Activated B cell treated with CpG ODN at 0.5 μM for 24 hours (primary cell): ENCODE data around the gene NHS. TPM values are rescaled to one million over a fixed set of nuclear protein-coding genes. Genes with fewer than 3 reads are reported as not detected.

ENCODE experiments used
- ATAC-seq: fragments of 200-7000 bp; cut with Tn5 transposase; one replicate; pipeline ENCODE4 v1.10.0; 2021; ENCODE audit warnings: low read depth, mild to moderate bottlenecking, moderate library complexity
- CTCF ChIA-PET: fragments of 350-600 bp; sonication (Branson Sonifier 250); formaldehyde crosslinking; loops from one replicate; lab custom pipeline; 2021; ENCODE audit warnings: antibody characterized with exemption; lab: Charles Lee
- POLR2A ChIA-PET: fragments of 350-600 bp; sonication (Branson Sonifier 250); formaldehyde crosslinking; loops from one replicate; lab custom pipeline; 2021; ENCODE audit warnings: antibody characterized with exemption; lab: Charles Lee
- DNase-seq: peaks from one replicate; pipeline ENCODE4 v3.0.0; 2022
- H3K27ac Mint-ChIP-seq: one replicate; pipeline ENCODE4 v1.8.0; 2020; ENCODE audit warnings: mixed read lengths
- H3K27me3 Mint-ChIP-seq: one replicate; pipeline ENCODE4 v1.8.0; 2021; ENCODE audit warnings: mixed read lengths
- H3K36me3 Mint-ChIP-seq: one replicate; pipeline ENCODE4 v1.8.0; 2021; ENCODE audit warnings: low read depth, mixed read lengths
- H3K4me1 Mint-ChIP-seq: one replicate; pipeline ENCODE4 v1.8.0; 2021; ENCODE audit warnings: mixed read lengths
- H3K4me3 Mint-ChIP-seq: one replicate; pipeline ENCODE4 v1.8.0; 2020; ENCODE audit warnings: mild to moderate bottlenecking, mixed read lengths
- H3K9me3 Mint-ChIP-seq: one replicate; pipeline ENCODE4 v1.8.0; 2020; ENCODE audit warnings: mixed read lengths
- CTCF ChIP-seq: fragments of 200-600 bp; IDR thresholded peaks from one replicate; pipeline ENCODE4 v1.8.0; 2022; ENCODE audit warnings: antibody characterized with exemption, mild to moderate bottlenecking
- intact Hi-C: fragments of 100-400 bp; cut with micrococcal nuclease; formaldehyde crosslinking; loops from one replicate; pipeline ENCODE4 v1.15.1; 2024
- total RNA-seq: library from RNA; stranded (reverse); gene quantifications from 2 replicates; pipeline ENCODE4 v1.2.3, GENCODE V29; 2022

Gene NHS
- total RNA-seq, 1 donor from 2014 or later = not detected

- DNase-seq (no peak), ATAC-seq (no peak)
- POLR2A ChIA-PET = no interaction called here
- Mint-ChIP-seq H3K27me3 (no peaks in the 10 kb centered on the region), H3K4me3 (no peak overlapping the region), H3K36me3 (no peaks in the 10 kb centered on the region), H3K9me3 (no peaks in the 10 kb centered on the region), H3K4me1 (no peaks in the 10 kb centered on the region), H3K27ac (no peak overlapping the region)
- CTCF ChIA-PET = no interaction called here
- TF ChIP-seq CTCF = no peak
- intact Hi-C loops = no loop called here
Measured at GRCh38 chrX:17601441-17602200, 226.6 kb downstream of the NHS start.

- H3K4me1 Mint-ChIP-seq = no peaks in the 10 kb centered on the region
- H3K4me3 Mint-ChIP-seq = no peak overlapping the region
- H3K9me3 Mint-ChIP-seq = no peaks in the 10 kb centered on the region
- intact Hi-C loops = no loop called here
- no peaks in the 10 kb centered on the region for H3K27me3 Mint-ChIP-seq
- no peak for DNase-seq
- no peak for ATAC-seq
- ChIA-PET POLR2A (no interaction called here), CTCF (no interaction called here)
- H3K36me3 Mint-ChIP-seq = no peaks in the 10 kb centered on the region
- no peak overlapping the region for H3K27ac Mint-ChIP-seq
- TF ChIP-seq CTCF = no peak
Measured at GRCh38 chrX:17602245-17602644, 227.2 kb downstream of the NHS start.

- TF ChIP-seq CTCF = no peak
- POLR2A ChIA-PET = no interaction called here
- H3K27me3 Mint-ChIP-seq = no peaks in the 10 kb centered on the region
- H3K4me3 Mint-ChIP-seq = no peak overlapping the region
- DNase-seq (no peak), ATAC-seq (no peak)
- H3K27ac Mint-ChIP-seq = no peak overlapping the region
- H3K9me3 Mint-ChIP-seq = no peaks in the 10 kb centered on the region
- intact Hi-C loops = no loop called here
- H3K4me1 Mint-ChIP-seq = no peaks in the 10 kb centered on the region
- CTCF ChIA-PET = no interaction called here
- no peaks in the 10 kb centered on the region for H3K36me3 Mint-ChIP-seq
Measured at GRCh38 chrX:17603196-17603595, 228.2 kb downstream of the NHS start.

- intact Hi-C loops = no loop called here
- POLR2A ChIA-PET = no interaction called here
- H3K9me3 Mint-ChIP-seq = no peaks in the 10 kb centered on the region
- H3K4me3 Mint-ChIP-seq = no peak overlapping the region
- no peaks in the 10 kb centered on the region for H3K27me3 Mint-ChIP-seq
- no peak overlapping the region for H3K27ac Mint-ChIP-seq
- DNase-seq (no peak), ATAC-seq (no peak)
- H3K36me3 Mint-ChIP-seq = no peaks in the 10 kb centered on the region
- CTCF ChIA-PET = no interaction called here
- no peaks in the 10 kb centered on the region for H3K4me1 Mint-ChIP-seq
- TF ChIP-seq CTCF = no peak
Measured at GRCh38 chrX:17605676-17606075, 230.7 kb downstream of the NHS start.

GRCh38 chrX:17606231-17606630, 231.2 kb downstream of the NHS start:
- no peaks in the 10 kb centered on the region for H3K4me1 Mint-ChIP-seq
- intact Hi-C loops = no loop called here
- no peak for DNase-seq
- no peaks in the 10 kb centered on the region for H3K27me3 Mint-ChIP-seq
- H3K27ac Mint-ChIP-seq = no peak overlapping the region
- H3K9me3 Mint-ChIP-seq = no peaks in the 10 kb centered on the region
- ChIA-PET CTCF (no interaction called here), POLR2A (no interaction called here)
- ATAC-seq = no peak
- no peak for TF ChIP-seq CTCF
- no peaks in the 10 kb centered on the region for H3K36me3 Mint-ChIP-seq
- no peak overlapping the region for H3K4me3 Mint-ChIP-seq
